HG02678 (cell line): ENCODE measurements around the gene SLC7A5.
"Not testable (repeated sequence)": the region's sequence is repeated elsewhere in the genome, so short reads cannot be mapped to it uniquely, and the experiment has no call there.

Experiments
- ATAC-seq: cut with Tn5 transposase; IDR thresholded peaks from one replicate; pipeline ENCODE4 v1.9.1; 2021; ENCODE audit warnings: mild to moderate bottlenecking, moderate library complexity; ENCODE audit not compliant: unreplicated experiment

The SLC7A5 gene

DNA sequence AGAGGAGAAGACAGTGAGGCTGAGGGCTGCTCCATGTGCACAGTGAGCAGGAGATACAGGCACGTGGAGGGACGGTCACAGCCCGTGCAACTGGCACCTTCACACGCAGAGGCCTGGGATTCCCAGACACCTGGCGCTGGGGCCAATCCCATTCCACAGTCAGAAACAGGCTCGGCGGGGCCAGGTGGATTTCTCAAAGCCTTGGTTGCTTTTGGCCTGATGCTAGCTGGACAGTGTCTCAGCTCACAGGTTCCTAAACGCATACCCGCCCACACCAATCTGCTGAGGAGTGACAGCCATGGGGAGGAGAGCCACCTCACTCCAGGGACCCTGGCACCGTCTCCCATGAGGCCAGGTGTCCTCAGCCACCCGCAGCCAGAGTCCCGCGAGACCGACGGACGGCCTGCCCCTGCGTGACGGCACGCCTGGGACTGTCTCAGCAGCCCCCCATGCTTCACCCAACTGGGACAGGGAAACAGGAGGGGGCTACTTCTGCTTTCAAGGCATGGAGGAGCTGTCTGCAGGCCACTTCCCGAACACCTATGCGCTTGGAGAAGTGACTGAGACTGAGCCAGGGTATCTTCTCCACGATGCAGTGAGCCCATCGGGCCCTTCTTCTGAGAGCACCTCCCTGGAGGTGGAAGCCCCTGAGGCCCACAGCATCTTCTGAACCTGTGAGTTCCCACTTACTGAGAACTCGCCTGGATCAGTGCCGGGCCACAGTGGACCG lies 6.5 kb downstream of the SLC7A5 start:
- not testable (repeated sequence) for ATAC-seq

DNA sequence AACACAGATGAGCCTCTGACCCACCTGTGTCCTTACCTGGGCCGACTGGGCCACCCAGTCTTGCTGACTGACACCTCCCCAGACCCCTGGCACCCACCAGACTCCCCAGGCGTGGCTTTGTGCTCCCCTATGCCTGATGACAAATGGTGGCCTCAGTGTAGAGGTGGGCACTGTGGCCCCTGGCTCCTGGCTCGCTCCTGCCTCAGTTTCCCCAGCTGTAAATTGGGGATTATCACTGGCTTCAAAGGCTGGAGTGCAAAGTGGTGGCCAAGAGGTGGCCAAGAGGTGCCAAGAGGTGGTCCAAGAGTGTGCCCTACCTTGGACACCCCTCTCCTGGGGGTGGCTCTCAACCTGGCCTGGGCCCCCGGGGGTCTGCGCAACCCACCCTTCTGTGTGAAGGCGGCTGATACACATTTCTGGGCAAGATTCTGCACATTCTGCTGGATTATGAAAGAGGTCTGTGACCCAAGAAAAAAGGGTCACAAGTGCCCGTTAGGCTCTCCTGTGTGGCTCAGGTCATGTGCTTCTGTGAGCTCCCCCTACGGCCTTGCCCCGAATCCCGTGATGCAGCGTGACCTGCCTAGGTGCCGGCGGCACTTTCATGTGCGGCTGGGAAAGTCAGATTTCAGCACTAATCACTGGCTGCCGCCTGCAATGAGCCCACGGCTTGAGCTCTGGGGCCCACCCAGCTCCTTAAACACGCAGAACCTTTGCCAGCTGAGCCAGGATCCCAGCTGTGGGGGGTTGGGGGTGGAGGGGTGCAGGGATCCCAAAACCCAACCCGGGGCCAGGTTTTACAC lies 7.8 kb downstream of the SLC7A5 start:
- ATAC-seq = not testable (repeated sequence)

DNA sequence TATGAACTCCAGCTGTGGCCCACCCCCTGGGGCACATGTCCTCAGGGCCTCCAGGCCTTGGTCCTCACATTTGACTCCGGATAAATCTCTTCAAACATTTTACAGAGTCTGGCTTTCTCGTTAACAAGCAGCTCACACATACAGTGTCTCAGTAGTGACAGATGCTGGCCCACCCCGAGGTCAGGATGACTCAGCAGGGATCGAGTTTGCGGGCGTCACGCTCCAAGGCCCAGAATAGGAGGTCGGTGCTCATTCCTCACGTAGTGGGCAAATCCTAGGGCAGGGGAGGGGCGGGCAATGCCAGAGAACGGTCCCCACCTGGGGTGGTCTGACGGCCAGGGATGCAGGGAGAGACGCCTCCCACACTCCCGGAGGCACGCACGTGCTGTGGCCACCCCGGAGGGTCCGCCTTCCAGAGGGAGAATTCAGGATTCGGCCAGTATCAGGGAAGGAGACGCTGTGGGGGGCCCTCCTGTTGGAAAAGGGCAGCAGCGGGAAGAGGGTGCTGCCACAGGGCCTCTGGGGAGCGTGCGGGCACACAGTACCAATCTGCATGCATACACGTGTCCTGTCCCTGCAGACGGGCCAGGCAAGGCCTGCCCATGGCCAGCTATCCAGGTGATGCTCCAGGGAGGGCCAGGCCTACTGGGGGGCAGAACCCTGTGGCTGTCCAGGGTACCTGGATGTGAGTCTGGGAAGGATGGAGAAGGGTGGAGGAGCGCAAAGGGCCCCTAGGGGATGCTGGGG lies 8.6 kb downstream of the SLC7A5 start:
- ATAC-seq = no peak

DNA sequence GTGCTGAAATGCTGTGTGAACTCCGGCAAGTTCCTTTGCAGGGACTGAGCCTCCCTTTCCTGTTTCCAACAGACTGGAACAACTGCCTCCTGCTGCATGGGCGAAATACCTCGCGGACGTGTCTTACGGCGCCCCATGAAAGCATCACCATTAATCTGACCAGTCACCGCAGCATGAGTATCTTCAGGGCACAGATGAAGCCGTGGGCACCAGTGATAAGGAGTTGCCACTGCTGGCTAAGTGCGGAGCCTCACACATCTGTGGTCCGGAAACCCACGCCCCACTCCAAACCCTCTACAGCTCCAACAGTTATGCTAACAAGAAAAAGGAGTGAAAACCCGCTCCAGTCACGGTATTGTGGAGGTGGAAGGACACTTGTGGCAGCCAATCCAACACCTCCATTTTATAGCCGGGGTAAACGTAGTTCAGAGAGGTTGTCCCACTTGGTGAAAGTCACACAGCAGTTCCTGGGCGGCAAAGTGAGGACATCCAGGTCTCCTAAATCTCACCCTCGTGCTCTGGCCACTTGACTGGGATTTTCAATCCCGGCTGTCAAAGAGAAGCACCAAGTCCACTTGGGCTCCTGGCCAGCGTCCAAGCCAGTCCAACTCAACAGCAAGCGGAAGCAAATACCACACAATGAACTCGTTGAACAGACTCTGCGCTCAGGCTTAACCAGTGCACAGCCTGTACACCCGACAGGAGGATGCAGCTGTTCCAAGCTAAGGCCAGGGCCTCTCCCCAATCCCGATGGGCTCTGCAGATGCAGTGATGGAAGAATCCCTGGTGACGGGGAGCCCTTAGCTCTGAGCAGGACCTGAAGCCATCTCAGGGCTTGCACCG lies 10.9 kb downstream of the SLC7A5 start:
- ATAC-seq = not testable (repeated sequence)

DNA sequence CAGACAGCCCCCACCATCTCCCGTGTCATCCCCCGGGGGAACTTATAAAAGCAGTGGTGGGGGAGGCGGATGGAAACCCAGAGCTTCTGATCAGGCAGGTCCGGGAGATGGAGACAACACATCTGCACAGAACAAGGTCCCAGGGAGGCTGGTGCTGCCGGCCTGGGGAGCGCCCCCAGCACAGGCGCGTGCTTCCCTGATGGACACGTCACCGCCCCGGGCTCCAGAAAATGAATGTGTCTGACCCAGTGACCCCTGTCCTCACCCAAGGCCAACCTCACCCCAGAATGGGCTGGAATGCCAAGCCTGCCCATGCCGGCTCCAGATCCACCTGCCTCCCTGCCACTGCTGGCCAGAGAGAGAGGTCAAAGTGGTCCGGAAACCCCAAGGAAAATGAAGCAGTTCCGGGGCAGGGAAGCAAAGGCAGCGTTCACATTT lies 12.5 kb downstream of the SLC7A5 start:
- no peak for ATAC-seq

DNA sequence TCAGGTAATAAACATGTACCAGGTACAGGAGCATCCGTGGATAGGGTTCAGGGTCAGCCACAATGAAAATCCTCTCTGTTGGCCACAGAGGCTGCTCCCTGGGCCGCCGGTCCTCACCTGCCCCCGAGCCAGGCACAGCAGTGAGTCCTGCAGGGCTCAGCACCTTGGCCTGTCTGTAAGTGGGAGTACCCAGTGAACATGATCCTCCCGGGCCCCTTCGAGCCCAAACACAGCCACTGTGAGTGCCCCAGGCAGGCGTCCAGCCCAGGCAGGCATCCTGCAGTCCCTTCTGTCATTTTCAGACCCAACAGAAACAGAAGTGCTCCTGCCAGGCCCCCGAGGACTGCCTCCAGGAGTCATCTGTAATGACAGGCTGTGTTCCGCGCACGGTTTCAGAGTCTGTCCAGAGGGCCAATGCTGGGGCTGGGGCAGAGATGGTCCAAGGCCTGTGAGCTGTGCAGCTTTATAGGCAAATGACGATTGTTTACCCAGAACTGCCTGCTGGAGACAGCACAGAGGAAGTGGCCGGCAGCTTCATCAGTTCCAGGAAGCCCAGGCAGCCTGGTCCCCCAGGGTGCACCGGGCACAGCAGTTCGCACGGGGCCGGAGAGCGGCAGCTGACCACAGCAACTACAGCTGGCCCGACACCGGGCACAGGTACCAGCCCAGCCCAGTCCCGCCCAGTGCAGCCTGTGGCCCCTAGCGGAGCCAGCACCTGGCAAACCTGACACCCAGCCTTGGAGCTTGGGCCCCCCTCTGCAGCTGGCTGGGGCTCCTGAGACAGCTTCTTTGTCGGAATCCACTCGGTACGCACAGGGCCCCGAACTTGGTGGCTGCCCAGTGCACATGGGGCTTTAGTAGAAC lies 13.2 kb downstream of the SLC7A5 start:
- ATAC-seq = no peak

DNA sequence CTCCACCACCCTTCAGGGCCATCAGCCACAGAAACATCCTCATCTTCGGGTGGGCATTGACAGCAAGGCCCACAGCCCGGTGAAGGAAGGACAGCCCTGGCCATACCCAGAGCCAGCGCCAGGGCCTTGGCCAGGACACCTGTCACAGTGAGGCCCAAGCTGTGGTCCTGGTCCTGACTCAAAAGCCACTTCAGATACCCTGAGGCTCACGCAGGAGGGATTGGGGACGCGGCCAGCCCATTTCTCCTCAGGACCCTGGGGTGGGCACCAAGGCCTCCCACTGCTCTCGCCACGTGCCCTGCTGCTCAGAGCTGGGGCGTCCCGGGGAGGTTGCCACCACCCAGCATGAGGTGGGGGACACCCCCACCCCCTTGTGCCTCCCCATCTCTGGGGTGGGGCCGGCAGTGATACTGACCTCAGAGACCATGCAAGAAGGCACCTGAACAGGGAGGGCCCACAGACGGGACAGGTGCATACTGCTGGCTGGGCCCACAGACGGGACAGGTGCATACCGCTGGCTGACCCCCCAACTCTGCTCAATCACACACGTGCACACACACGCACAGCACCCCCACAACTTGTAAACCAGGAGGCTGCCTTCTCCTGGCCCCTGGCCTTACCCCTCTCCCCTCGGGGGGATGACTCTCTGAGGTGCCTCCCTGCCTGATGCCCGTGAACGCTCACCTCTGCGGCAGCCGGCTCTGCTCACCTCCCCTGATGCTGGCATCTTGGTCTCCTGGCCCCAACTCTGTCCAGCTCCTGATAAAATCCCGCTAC lies 14.2 kb downstream of the SLC7A5 start:
- no peak for ATAC-seq

DNA sequence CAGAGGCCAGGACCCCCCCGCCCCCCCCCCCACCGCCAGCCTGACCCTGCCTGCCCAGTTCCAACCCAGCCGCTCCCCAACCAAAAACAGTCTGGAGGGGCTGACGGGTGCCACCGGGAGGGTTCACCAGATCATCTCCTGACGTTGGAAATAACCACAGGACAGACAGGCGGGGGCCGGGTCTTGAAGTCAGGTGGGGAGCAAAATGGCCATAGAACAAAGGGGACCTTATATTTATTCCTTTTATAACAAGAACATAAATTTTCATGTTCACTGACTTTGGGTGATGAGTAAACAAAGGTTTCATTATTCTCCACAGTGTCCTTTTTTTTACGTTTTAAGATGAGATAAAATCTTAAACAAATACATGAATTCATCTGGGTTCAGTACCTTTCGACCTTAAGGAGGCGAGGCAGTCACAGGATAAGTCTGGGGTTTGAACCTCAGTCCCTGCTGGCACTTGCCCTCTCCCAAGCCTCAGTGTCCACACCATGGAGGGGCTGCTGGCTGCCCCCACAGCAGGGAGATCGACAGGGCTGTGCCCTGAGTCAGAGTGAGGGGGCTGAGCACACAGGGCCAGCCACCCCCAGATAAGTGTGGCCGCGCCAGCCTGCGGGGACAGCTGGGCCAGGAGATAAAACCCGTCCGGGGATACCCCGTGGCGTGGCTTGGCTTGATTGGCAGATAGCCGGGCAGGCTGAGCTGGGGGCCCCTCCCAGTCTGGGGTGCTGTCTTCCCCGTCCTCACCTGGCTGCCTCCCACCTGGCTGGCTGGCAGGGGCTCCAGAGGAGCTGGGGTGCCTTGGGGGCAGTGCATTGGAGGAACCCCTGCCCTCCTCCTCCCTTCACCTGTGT lies 15.0 kb downstream of the SLC7A5 start:
- ATAC-seq = no peak

DNA sequence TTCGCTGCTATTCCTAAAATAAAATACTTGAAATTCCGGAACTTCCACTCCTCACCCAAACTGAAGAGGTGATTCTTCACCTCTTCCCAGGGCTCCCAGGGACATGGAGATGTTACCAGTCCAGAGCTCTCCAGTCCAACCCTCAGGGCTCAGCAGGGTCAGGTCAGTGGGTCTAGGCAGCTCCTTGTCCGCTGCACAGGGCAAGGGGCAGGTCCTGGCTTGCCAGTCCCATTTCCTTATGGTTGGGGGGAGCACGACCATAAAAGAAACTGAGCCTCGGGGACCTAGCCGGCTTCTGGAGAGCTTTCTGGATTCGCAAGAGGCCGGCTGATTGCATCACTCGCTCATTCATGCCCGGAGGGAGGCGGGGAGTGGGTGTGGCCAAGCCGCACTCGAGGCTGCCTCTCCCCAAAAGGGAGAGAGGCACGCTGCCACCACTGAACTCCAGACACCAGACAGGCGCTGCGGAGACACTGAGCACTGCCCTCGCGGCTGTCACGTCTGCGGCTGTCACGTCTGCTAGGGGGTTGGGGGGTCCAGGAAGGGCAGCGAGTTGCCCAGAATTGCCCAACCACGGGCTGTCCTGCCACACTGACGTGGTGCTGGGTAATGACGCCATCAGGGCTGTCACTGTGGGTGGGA lies 15.8 kb downstream of the SLC7A5 start:
- ATAC-seq = peak; percentile 52

DNA sequence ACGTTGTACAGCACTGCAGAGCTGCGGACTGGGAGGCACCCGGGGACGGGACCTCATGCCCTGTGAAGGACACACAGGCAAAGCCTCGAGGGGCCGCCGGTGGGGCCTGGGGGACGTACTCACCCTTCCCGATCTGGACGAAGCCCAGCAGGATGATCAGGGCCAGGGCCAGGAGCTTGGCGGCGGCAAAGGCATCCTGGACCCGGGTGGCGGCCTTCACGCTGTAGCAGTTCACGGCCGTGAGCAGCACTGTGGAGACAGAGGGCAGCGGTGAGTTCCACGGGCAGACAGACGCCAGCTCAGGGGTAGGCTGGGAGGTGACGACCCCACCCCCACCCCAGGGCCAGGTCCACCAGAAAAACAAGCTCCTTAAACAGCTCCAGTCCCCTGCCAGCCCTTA lies 17.7 kb downstream of the SLC7A5 start:
- ATAC-seq = no peak

DNA sequence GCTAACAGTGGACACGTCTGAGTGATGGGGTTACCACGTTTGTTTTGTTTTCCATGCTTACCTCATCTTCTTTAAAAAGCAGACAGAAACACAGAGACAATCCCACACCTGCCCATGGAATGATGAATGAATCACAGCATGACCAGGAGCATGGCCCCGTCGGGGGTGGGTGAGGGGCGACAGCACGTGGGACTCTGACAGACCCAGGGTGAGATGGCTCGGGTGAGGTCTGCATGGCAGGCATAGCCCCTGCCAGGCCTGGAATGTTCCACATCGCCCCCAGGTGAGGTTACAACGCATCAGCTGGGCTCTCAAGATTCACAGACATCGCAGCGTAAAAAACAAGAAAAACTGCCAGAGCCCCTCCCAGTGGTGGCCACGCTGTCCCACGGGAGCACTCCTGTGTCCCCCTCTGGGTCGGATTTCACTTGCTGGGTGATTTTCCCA lies 18.1 kb downstream of the SLC7A5 start:
- ATAC-seq = no peak

DNA sequence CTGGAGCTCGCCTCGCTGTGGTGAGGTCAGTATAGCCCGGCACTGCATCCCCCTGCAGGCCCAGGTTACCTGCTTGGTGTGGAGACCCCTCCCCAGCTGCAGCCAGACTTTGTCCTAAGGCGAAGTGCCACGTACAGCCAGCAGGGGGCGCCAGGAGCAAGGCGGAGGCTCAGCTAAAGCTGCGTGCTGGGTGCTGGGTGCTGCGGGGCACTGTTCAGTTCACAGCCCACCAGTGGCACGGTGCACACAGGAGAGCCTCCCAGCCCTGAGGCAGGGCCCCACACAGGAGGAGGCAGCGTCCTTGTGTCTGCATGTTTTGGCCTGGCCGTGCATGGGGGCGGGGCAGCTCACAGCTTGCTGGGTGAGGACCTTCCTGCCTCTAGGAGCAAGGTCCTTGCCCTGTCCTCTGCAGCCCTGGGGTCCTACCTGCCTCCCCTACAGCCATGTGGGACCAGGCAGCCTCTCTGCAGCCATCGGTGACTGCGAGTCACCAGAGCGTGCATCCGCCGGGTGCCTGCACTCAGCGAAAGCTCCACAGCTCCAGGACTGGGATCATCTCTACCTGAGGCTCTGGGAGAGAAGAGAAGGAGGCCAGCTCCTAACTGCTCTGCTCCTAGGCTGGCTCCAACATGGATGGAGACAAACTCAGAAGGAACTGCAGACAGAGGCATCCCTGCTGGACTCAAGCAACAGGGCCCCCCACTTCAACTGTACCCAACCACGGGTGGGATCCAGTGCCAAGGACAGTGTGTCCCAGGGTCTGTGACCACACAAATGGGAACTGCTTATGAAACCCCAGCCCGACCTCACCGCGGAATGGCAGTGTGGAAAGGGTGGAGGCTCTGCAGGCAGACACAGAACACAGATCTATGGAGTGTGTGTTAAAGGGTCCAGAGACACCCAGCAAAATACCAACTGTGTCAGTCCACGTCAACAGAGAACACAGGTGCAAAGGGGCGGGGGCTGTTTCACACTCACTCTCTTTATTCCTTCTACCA lies 19.0 kb downstream of the SLC7A5 start:
- no peak for ATAC-seq

DNA sequence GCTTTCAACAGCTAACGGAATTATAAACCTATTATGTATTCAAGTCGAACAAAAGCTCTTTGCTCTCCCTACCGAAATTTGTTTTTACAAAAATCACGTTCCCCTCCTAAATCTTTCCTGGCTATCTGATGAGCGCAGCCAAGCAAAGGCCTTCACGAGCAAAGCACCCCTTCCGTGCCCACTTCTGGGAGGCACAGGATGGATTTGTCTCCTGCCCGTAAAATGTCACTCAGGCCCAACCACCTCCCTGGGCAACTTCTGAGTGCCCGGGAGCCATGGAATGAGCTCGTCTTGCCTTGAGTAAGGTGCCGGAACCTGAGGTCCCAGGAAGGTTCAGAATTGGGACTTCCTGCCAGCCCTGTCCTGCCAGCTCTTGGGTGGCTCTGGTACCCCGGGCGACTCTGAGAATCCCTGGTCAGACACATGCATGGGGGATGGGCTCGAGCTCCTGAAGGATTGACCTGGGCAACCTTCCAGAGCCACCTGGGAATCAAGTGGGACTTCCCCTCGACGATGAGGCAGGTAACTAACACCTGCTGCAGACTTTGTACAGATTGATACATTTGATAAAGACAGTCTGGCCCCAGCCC lies 19.8 kb downstream of the SLC7A5 start:
- ATAC-seq = no peak

DNA sequence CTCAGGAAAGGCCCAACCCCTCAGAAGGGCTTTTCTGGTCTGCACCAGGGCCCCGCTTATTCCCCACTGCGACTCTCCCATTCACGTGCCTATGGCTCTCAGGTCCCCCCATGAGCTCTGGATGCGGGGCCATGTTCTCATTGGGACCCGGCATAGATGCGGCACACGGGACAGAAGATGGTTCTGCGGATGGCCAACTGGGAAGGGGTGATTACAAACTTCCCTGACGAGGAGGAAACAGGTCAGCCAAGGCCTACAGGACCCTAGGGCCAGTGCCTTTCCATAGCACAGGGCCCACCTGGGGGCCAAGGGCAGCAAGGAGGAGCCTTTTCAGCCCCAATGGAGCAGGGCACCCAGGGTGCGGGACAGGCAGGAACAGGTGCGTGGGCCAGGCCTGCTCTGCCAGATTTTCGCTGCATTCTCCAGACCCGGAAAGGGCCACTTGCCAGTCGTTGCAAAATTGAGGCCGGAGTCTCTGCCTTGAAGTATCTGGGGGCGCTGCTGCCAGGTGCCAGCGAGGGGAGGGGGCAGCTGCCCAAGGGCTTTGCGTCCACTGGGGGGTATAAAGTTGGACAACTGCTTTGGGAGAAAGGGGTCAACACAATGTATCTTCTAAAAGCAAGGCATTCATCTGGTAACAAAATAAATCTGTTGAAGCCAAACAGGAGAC lies 20.5 kb downstream of the SLC7A5 start:
- no peak for ATAC-seq
